SK-N-SH (cell line): Measurements from ENCODE around the gene TCL1A. TPM values are rescaled to one million over a fixed set of nuclear protein-coding genes. Genes with fewer than 3 reads are reported as not detected.

Experiments
- CTCF ChIA-PET: fragments of 300-600, 350-600 bp; formaldehyde crosslinking; extraction: SDS; loops from one replicate; lab custom pipeline; 2021; lab: Yijun Ruan, JAX
- POLR2A ChIA-PET: fragments of 350-600 bp; sonication (Branson Sonifier 250); formaldehyde crosslinking; extraction: SDS; loops from one replicate; lab custom pipeline; 2020; ENCODE audit warnings: antibody characterized with exemption, inconsistent platforms; lab: Yijun Ruan, JAX
- DNase-seq: peaks from one replicate; pipeline ENCODE4 v3.0.0; 2012
- H2AFZ ChIP-seq: fragments of 200-600 bp; sonication (generic); 2 replicates; pipeline ENCODE4 v1.8.1; 2016; ENCODE audit warnings: antibody characterized with exemption, mild to moderate bottlenecking, low read depth
- H3F3A ChIP-seq: fragments of 200-600 bp; sonication (generic); replicated peaks from 2 replicates; pipeline ENCODE3; 2016; ENCODE audit warnings: antibody characterized with exemption, mild to moderate bottlenecking; ENCODE audit not compliant: insufficient read depth
- H3K27ac ChIP-seq, 2 experiments: fragments of 200-500 bp in 1 of 2; fragments of 200-600 bp in 1 of 2; sonication (Bioruptor generic) in 1 of 2; sonication (generic), shearing (Covaris generic) in 1 of 2; 2 replicates each; pipeline versions ENCODE4 v1.5.1 to v1.6.1; 2014 to 2016; ENCODE audit warnings: low read depth in 2 of 2, inconsistent platforms in 1 of 2, low read length in 1 of 2, mild to moderate bottlenecking in 1 of 2, mixed read lengths in 1 of 2
- H3K27me3 ChIP-seq: fragments of 200-600 bp; sonication (generic), shearing (Covaris generic); 2 replicates; pipeline ENCODE4 v1.6.1; 2016; ENCODE audit warnings: mixed run types; ENCODE audit not compliant: insufficient read depth
- H3K36me3 ChIP-seq, 2 experiments: fragments of 200-500 bp in 1 of 2; fragments of 200-600 bp in 1 of 2; sonication (Bioruptor generic) in 1 of 2; sonication (generic) in 1 of 2; replicated peaks in 1 of 2; 2 replicates each; pipeline versions ENCODE3 to v1.5.1; 2014 to 2016; ENCODE audit warnings: low read length in 1 of 2, mild to moderate bottlenecking in 1 of 2; ENCODE audit not compliant: insufficient read depth in 2 of 2, control insufficient read depth in 1 of 2
- H3K4me1 ChIP-seq, 2 experiments: fragments of 200-500 bp in 1 of 2; fragments of 200-600 bp in 1 of 2; sonication (Bioruptor generic) in 1 of 2; sonication (generic), shearing (Covaris generic) in 1 of 2; 2 replicates each; pipeline versions ENCODE4 v1.5.1 to v1.6.1; 2014 to 2016; ENCODE audit warnings: low read depth in 1 of 2, low read length in 1 of 2, mixed run types in 1 of 2; ENCODE audit not compliant: insufficient read depth in 2 of 2, control insufficient read depth in 1 of 2
- H3K4me2 ChIP-seq: fragments of 200-600 bp; sonication (generic), shearing (Covaris generic); 2 replicates; pipeline ENCODE4 v1.6.1; 2017; ENCODE audit warnings: mixed run types
- H3K4me3 ChIP-seq, 2 experiments: fragments of 200-500 bp in 1 of 2; fragments of 200-600 bp in 1 of 2; sonication (Bioruptor generic) in 1 of 2; sonication (generic), shearing (Covaris generic) in 1 of 2; 2 replicates each; pipeline versions ENCODE4 v1.5.1 to v1.8.1; 2014 to 2016; ENCODE audit warnings: low read depth in 2 of 2, inconsistent platforms in 1 of 2, low read length in 1 of 2, mild to moderate bottlenecking in 1 of 2, mixed read lengths in 1 of 2, moderate library complexity in 1 of 2
- H3K79me2 ChIP-seq: fragments of 200-600 bp; sonication (generic); 2 replicates; pipeline ENCODE4 v1.8.1; 2017; ENCODE audit warnings: mild to moderate bottlenecking; ENCODE audit not compliant: insufficient read depth
- H3K9ac ChIP-seq: fragments of 200-600 bp; sonication (generic); 2 replicates; pipeline ENCODE4 v1.6.1; 2017; ENCODE audit warnings: mixed run types
- H3K9me2 ChIP-seq: fragments of 200-600 bp; sonication (generic); 2 replicates; pipeline ENCODE4 v1.6.1; 2017; ENCODE audit warnings: mixed run types
- H3K9me3 ChIP-seq: fragments of 200-600 bp; sonication (generic); 2 replicates; pipeline ENCODE4 v1.6.1; 2017; ENCODE audit warnings: mixed run types, mild to moderate bottlenecking, moderate library complexity
- H4K20me1 ChIP-seq: fragments of 200-600 bp; sonication (generic); 2 replicates; pipeline ENCODE4 v1.6.1; 2017; ENCODE audit warnings: mild to moderate bottlenecking, mixed run types; ENCODE audit not compliant: insufficient read depth
- CTCF ChIP-seq: fragments of 200-600 bp; sonication (generic); IDR thresholded peaks from 2 replicates; pipeline ENCODE4 v1.6.1; 2017; ENCODE audit warnings: antibody characterized with exemption, mild to moderate bottlenecking, moderate library complexity
- ELF1 ChIP-seq: IDR thresholded peaks from 2 replicates; pipeline ENCODE4 v1.4.0; 2012
- EZH2phosphoT487 ChIP-seq: fragments of 200-600 bp; sonication (generic); IDR thresholded peaks from 2 replicates; pipeline ENCODE4 v1.6.1; 2017; ENCODE audit warnings: low read depth, mixed run types, mild to moderate bottlenecking, antibody characterized with exemption, moderate library complexity, borderline replicate concordance
- FOSL2 ChIP-seq: IDR thresholded peaks from 2 replicates; pipeline ENCODE4 v1.4.0; 2012; ENCODE audit warnings: low read depth, mild to moderate bottlenecking, moderate library complexity, borderline replicate concordance
- FOXM1 ChIP-seq: IDR thresholded peaks from 2 replicates; pipeline ENCODE4 v1.4.0; 2012; ENCODE audit warnings: low read depth, mild to moderate bottlenecking
- GATA2 ChIP-seq: sonication (generic); formaldehyde crosslinking; IDR thresholded peaks from 2 replicates; pipeline ENCODE4 v1.5.0; 2020; ENCODE audit warnings: mild to moderate bottlenecking, missing genetic modification reagents
- MAX ChIP-seq: IDR thresholded peaks from 2 replicates; pipeline ENCODE4 v1.4.0; 2012; ENCODE audit warnings: low read depth
- NRF1 ChIP-seq: IDR thresholded peaks from 2 replicates; pipeline ENCODE4 v1.6.1; 2012; ENCODE audit warnings: low read depth, mild to moderate bottlenecking, low read length
- POLR2AphosphoS5 ChIP-seq: IDR thresholded peaks from 2 replicates; pipeline ENCODE4 v1.6.1; 2012; ENCODE audit warnings: low read depth, low read length
- SIN3A ChIP-seq: IDR thresholded peaks from 2 replicates; pipeline ENCODE4 v1.6.1; 2012; ENCODE audit warnings: low read depth, mild to moderate bottlenecking, low read length, moderate library complexity, borderline replicate concordance
- TAF1 ChIP-seq: IDR thresholded peaks from 2 replicates; pipeline ENCODE4 v1.6.1; 2012; ENCODE audit warnings: low read depth, mild to moderate bottlenecking, low read length, moderate library complexity, borderline replicate concordance
- TCF12 ChIP-seq: IDR thresholded peaks from 2 replicates; pipeline ENCODE4 v1.4.0; 2012
- TEAD4 ChIP-seq: IDR thresholded peaks from 2 replicates; pipeline ENCODE4 v1.4.0; 2012; ENCODE audit warnings: mild to moderate bottlenecking, borderline replicate concordance; ENCODE audit not compliant: insufficient read depth
- ZBTB33 ChIP-seq: IDR thresholded peaks from 2 replicates; pipeline ENCODE4 v1.4.0; 2012; ENCODE audit warnings: low read depth, borderline replicate concordance
- WGBS: methylation state at CpG from one replicate; pipeline ENCODE4 v1.1.6; 2017; ENCODE audit warnings: low lambda C conversion rate; 5-methylcytosine and 5-hydroxymethylcytosine counted together
- polyA plus RNA-seq, 3 experiments: library from polyadenylated mRNA; depleted of rRNA; stranded (reverse); fragments of >200 nt; gene quantifications; 2 replicates each; pipeline ENCODE4 v1.2.3, GENCODE V29; 2012
- TF ChIP-seq, protein P1 (sequence below): fragments of 150-350 bp; IDR thresholded peaks from 2 replicates; pipeline ENCODE4 v1.6.1; 2017; ENCODE audit warnings: antibody characterized with exemption, low read length, low read depth, borderline replicate concordance
- TF ChIP-seq, protein P2 (sequence below): fragments of 150-350 bp; IDR thresholded peaks from 2 replicates; pipeline ENCODE4 v1.6.1; 2016; ENCODE audit warnings: mild to moderate bottlenecking, low read depth, low read length
- TF ChIP-seq, protein P3 (sequence below): IDR thresholded peaks from 2 replicates; pipeline ENCODE4; 2012

Gene TCL1A
- polyA plus RNA-seq, 1 of the 3 experiments (the other 2 are of a cell fraction) = not detected

- TF ChIP-seq NRF1 (no peak), GATA2 (CRISPR knock-in tag) (no peak), FOSL2 (no peak)
- TF ChIP-seq, protein P1, sequence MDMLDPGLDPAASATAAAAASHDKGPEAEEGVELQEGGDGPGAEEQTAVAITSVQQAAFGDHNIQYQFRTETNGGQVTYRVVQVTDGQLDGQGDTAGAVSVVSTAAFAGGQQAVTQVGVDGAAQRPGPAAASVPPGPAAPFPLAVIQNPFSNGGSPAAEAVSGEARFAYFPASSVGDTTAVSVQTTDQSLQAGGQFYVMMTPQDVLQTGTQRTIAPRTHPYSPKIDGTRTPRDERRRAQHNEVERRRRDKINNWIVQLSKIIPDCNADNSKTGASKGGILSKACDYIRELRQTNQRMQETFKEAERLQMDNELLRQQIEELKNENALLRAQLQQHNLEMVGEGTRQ = no peak
Measured at GRCh38 chr14:95679148-95679815, 34.6 kb downstream of the TCL1A start (continued).

DNA sequence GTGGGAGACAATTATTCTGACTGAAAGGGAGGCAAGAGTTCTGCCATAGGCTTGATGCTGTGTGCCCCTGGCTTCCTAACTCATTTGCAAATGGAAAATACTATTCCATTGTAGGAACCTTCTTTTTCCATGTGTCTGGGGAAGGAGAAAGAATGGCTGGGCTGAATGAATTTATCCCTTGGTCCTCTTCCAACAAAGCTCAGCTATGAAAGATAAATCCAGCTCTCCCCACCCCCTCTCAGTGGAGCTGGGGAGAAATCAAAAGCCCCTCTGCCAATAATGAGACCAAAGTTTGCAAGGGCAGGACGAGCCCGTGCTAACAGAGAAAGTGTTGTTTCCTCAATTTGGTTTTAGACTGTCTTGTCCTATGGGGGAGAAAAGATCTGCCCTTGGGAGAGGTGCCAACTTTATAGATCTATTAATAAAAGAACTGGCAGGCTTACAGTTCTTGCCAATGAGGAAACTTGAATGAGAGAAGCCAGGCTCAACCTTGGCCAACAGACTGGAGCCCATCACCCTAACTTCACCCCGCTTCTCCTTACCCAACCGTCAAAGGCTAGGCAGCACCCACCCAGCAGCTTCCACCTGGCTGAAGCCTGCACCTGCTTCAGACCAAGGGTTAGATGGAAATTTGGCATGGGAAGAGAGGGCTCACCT is 36.6 kb downstream of the TCL1A start:
- WGBS = 29% methylated on average over 4 of the region's 4 CpGs
- TF ChIP-seq TCF12 = no peak
- no peak for TF ChIP-seq TAF1
- TF ChIP-seq, all 33 proteins: peak for 0
- Histone ChIP-seq H3F3A (no peaks in the 10 kb centered on the region), H3K27me3 (no peaks in the 10 kb centered on the region), H3K9me3 (no peaks in the 10 kb centered on the region), H4K20me1 (no peaks in the 10 kb centered on the region), H3K4me3 (no peak overlapping the region), H3K9me2 (no peaks in the 10 kb centered on the region), H3K79me2 (no peaks in the 10 kb centered on the region), H3K9ac (no peak overlapping the region), H3K4me2 (no peak overlapping the region), H3K27ac (no peak overlapping the region), H3K4me1 (no peaks in the 10 kb centered on the region), H2AFZ (no peak overlapping the region), H3K36me3 (no peaks in the 10 kb centered on the region)
- ChIA-PET CTCF (no interaction called here), POLR2A (no interaction called here)
- DNase-seq = no peak

GRCh38 chr14:95675486-95675885 is 38.4 kb downstream of the TCL1A start:
- Histone ChIP-seq H3K79me2 (no peaks in the 10 kb centered on the region), H3K27me3 (no peaks in the 10 kb centered on the region), H2AFZ (no peak overlapping the region), H3F3A (no peaks in the 10 kb centered on the region), H4K20me1 (no peaks in the 10 kb centered on the region), H3K9me2 (no peaks in the 10 kb centered on the region), H3K27ac (no peak overlapping the region), H3K36me3 (no peaks in the 10 kb centered on the region), H3K4me3 (no peak overlapping the region), H3K4me1 (no peaks in the 10 kb centered on the region; a peak in 1 of 4 replicates), H3K9me3 (no peaks in the 10 kb centered on the region), H3K9ac (no peak overlapping the region), H3K4me2 (no peak overlapping the region)
- ChIA-PET CTCF (interaction anchor here (1.0 kb wide), 1 partner anchor 101 kb away, joined by 3 read pairs; no protein-coding TSS in a partner anchor), POLR2A (no interaction called here)
- TF ChIP-seq POLR2AphosphoS5 (no peak), GATA2 (CRISPR knock-in tag) (no peak), SIN3A (no peak), MAX (no peak), TEAD4 (no peak), FOSL2 (no peak), EZH2phosphoT487 (no peak), ZBTB33 (no peak), FOXM1 (no peak), ELF1 (no peak), CTCF (no peak)
- TF ChIP-seq, protein P2, sequence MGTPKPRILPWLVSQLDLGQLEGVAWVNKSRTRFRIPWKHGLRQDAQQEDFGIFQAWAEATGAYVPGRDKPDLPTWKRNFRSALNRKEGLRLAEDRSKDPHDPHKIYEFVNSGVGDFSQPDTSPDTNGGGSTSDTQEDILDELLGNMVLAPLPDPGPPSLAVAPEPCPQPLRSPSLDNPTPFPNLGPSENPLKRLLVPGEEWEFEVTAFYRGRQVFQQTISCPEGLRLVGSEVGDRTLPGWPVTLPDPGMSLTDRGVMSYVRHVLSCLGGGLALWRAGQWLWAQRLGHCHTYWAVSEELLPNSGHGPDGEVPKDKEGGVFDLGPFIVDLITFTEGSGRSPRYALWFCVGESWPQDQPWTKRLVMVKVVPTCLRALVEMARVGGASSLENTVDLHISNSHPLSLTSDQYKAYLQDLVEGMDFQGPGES = no peak
- TF ChIP-seq, protein P3, sequence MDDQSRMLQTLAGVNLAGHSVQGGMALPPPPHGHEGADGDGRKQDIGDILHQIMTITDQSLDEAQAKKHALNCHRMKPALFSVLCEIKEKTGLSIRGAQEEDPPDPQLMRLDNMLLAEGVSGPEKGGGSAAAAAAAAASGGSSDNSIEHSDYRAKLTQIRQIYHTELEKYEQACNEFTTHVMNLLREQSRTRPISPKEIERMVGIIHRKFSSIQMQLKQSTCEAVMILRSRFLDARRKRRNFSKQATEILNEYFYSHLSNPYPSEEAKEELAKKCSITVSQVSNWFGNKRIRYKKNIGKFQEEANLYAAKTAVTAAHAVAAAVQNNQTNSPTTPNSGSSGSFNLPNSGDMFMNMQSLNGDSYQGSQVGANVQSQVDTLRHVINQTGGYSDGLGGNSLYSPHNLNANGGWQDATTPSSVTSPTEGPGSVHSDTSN = no peak
- WGBS = 25% methylated on average over 1 of the region's 4 CpGs
- DNase-seq = no peak
